Myometrial cell (primary cell): ENCODE results near the gene SPATA31D1. TPM values are rescaled to one million over a fixed set of nuclear protein-coding genes. Genes with fewer than 3 reads are reported as not detected.

Source experiments
- total RNA-seq: library from RNA; depleted of rRNA; stranded (reverse); fragments of >200 nt; gene quantifications from 2 replicates; pipeline ENCODE4 v1.2.3, GENCODE V29; 2015

SPATA31D1 gene
- not detected in 2 replicates for total RNA-seq

GRCh38 chr9:81988472-81988871 lies at the start of gene SPATA31D1:
SPATA31D1 (plus strand) TSS chr9:81988772; CDS start chr9:81988819, 47 bp downstream.

DNA sequence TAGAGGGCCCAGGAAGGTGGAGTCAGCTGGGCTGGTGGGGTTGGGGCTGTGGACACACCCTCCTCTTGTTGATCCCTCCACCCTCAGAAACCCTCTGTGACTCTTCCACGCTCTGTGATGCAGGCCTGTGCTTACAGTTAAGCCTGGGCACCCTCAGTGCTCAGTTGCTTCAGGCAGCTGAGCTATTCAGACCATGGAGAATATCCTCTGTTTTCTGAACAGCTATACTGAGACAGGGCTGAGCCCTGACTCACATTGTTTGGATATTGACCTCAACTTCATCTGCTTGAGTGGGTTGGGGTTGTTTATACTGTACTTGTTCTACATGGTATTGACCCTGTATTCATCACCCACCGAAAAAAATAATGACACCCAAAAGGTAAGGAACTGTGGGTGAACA lies 45.2 kb upstream of the SPATA31D1 start, which contains the start of gene SPATA31D3:
Gene SPATA31D3 (plus strand): TSS at position 108 of the 400 bp plus-strand sequence. CDS start 86 bp downstream, at position 194.

Other genes starting within 250 kb of the SPATA31D1 start
- not detected in 2 replicates for gene SPATA31D4, start 60.3 kb upstream of the SPATA31D1 start, total RNA-seq
- gene SPATA31D3, start 45.3 kb upstream of the SPATA31D1 start, total RNA-seq, result not detected in 2 replicates